ENCODE measurements around the gene ENGASE. TPM values are rescaled to one million over a fixed set of nuclear protein-coding genes. Genes with fewer than 3 reads are reported as not detected.

The ENGASE gene
- total and polyA plus RNA-seq, 3 donors from 2014 or later, result 20.3 to 48.5 (median 34.9) TPM

DNA sequence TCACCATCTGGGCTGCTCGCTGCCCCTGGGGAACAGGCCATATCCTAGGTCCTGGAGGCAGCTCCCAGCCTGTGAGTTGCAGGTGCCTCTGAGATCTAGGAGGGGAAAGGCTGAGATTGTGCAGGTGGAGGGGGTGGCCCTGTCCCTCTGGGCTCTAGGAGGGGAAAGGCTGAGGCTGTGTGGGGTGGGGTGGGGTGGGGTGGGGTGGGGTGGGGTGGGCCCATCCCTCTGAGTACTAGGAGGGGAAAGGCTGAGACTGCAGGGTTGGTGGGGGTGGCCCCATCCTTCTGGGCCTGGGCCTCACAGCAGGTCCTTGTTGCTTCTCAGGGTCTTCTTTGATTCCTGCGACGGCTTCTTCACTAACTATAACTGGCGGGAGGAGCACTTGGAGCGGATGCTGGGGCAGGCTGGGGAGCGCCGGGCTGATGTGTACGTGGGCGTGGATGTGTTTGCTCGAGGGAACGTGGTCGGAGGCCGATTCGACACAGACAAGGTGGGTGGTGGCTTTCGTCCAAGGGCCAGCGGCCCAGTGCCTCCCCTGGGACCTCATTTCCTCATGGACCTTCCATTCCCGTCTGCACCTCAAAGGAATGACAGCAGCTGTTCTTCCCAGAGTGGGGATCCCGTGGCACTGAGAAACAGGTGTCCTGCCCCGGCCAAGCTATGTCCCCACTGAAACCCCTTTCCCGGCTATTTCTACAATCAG is 7.1 kb downstream of the ENGASE start:
- no peaks in the 10 kb centered on the region for H3K9me3 ChIP-seq
- no peaks in the 10 kb centered on the region for H3K27me3 ChIP-seq
- no peak overlapping the region for H3K27ac ChIP-seq
- H3K4me1 ChIP-seq, result no peaks in the 10 kb centered on the region
- intact Hi-C loops (cut with DNase I; ENCODE audit: low total_unique reads), result no loop called here
- no peak for DNase-seq
- H3K36me3 ChIP-seq (ENCODE audit: low read depth, missing control alignments), result no peaks in the 10 kb centered on the region
- WGBS, 2 donors, result 66 to 71% methylated on average over 19 to 20 of the region's 20 CpGs
- TF ChIP-seq, protein P1, sequence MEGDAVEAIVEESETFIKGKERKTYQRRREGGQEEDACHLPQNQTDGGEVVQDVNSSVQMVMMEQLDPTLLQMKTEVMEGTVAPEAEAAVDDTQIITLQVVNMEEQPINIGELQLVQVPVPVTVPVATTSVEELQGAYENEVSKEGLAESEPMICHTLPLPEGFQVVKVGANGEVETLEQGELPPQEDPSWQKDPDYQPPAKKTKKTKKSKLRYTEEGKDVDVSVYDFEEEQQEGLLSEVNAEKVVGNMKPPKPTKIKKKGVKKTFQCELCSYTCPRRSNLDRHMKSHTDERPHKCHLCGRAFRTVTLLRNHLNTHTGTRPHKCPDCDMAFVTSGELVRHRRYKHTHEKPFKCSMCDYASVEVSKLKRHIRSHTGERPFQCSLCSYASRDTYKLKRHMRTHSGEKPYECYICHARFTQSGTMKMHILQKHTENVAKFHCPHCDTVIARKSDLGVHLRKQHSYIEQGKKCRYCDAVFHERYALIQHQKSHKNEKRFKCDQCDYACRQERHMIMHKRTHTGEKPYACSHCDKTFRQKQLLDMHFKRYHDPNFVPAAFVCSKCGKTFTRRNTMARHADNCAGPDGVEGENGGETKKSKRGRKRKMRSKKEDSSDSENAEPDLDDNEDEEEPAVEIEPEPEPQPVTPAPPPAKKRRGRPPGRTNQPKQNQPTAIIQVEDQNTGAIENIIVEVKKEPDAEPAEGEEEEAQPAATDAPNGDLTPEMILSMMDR (IDR thresholded peaks at IDR 0.05), result no peak
- TF ChIP-seq POLR2A (IDR thresholded peaks at IDR 0.05), result no peak
- H3K4me3 ChIP-seq, result no peak overlapping the region

DNA sequence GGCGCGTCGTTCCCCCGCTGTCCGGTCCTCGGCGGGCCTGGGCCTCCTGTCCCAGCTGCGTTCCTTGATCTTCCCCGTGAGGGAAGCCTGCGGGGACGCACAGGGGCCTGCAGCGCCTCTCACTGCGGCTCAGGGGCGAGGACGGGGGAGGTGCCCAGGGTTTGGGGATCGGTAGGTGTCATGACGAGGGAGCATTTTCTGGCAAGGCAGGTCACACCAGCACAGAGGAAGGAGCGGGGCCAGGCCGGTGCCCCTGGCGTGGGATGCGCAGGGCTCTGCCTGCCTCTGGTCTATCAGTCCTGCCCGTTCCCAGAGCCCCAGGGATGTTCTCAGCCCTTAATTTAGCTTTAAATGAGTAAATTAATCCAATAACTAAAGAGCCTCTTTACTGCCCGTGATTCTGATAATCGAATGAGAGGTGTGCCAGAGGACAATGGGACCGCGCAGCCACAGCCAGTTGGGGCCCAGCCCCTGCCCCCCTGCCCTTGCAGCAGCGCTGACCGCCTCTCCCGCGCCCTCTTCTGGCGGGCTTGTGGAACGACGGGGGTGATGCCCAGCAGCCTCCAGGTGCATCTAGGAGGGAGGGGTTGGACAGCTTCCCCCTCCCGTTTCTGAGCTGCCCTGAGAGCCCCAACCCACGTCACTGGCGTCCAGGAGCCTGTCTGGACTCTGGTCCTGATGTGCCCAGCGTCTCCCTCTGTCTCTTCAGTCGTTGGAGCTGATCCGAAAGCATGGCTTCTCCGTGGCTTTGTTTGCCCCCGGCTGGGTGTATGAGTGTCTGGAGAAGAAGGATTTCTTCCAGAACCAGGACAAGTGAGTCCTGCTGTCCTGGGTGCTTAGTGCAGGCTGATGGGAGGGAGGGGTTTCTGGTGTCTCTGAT is 7.9 kb downstream of the ENGASE start:
- intact Hi-C loops (cut with DNase I; ENCODE audit: low total_unique reads), result no loop called here
- no peaks in the 10 kb centered on the region for H3K36me3 ChIP-seq (ENCODE audit: low read depth, missing control alignments)
- H3K27ac ChIP-seq, result no peak overlapping the region
- H3K4me3 ChIP-seq, result no peak overlapping the region
- H3K27me3 ChIP-seq, result no peaks in the 10 kb centered on the region
- whole genome bisulfite sequencing, 2 donors, result 72 to 87% methylated on average over 33 to 41 of the region's 41 CpGs
- no peaks in the 10 kb centered on the region for H3K4me1 ChIP-seq
- H3K9me3 ChIP-seq, result no peaks in the 10 kb centered on the region
- peak; percentile 41 for DNase-seq
- TF ChIP-seq, protein P1 (IDR thresholded peaks at IDR 0.05), result peak; percentile 45 to 79 (median 54)
- no peak for TF ChIP-seq POLR2A (IDR thresholded peaks at IDR 0.05)

DNA sequence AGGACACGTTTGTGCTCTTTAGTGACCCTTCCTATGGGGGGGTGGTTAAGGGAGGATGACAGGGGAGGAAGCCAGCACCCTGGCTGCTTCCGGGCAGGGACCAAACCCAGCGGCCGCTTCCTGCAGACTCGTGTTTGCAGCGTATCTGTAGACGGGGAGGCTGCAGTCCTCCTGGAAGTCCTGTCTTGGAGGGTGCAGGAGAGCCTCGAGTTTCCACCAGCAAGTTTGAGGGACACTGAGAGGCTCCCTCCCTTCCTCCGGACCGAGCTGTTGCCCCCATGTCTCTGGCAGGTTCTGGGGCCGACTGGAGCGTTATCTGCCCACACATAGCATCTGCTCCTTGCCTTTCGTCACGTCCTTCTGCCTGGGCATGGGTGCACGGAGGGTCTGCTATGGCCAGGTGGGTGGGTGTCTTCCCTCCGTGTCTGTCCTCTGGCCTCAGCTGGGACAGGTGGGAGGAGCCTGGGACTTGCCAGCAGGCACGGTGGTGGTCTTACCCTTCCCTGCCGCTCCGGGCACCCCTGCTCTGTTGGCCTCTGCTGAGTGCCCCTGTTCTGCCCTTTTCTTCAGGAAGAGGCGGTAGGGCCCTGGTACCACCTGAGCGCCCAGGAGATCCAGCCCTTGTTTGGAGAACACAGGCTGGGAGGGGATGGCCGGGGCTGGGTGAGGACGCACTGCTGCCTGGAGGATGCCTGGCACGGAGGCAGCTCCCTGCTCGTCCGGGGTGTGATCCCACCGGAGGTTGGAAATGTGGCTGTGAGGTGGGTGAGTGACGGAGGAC is 8.8 kb downstream of the ENGASE start:
- 87 to 89% methylated on average over 21 to 28 of the region's 28 CpGs for WGBS, 2 donors
- intact Hi-C loops (cut with DNase I; ENCODE audit: low total_unique reads), result no loop called here
- H3K36me3 ChIP-seq (ENCODE audit: low read depth, missing control alignments), result no peaks in the 10 kb centered on the region
- TF ChIP-seq, protein P1 (IDR thresholded peaks at IDR 0.05), result no peak
- no peak for TF ChIP-seq POLR2A (IDR thresholded peaks at IDR 0.05)
- H3K4me1 ChIP-seq, result no peaks in the 10 kb centered on the region
- no peaks in the 10 kb centered on the region for H3K27me3 ChIP-seq
- DNase-seq, result no peak
- no peaks in the 10 kb centered on the region for H3K9me3 ChIP-seq
- no peak overlapping the region for H3K4me3 ChIP-seq
- H3K27ac ChIP-seq, result no peak overlapping the region

DNA sequence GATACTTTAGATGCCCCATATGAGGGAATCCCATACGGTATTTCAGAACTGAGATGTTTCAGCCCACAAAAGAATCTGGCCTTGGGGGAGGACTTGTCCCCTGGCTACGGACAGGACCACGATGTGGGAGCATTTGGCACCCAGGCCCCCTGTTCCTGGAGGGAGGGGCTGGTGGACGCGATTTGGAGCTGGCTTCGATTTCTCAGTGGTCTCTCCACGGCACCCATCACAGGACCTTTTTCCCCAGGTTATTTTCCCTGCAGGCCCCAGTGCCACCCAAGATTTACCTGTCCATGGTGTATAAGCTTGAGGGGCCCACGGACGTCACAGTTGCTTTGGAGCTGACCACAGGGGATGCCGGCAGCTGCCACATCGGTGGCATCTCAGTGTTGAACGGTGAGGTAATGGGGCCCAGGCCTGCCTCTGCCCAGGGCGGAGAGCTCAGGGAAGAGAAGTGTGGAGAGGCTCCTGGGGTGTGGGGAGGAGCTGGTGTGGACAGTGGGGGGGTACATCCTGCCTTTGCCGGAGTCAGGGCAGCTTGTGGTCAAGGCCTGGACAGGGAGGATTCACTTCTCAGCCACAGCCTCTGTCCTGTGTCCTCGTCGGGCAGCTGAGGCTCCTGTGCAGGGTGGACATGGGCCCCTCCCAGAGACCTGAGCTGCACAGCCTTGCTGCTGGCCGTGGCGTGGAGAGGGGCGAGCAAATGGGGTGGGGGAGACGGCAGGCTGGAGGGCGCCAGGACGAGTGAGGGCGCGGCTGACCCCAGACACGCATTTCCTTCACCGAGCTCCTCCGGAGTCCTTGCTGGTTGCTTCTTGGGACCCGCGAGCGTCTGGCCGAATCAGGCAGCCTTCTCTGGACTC is 9.9 kb downstream of the ENGASE start:
- no peak overlapping the region for H3K4me3 ChIP-seq
- no peak overlapping the region for H3K27ac ChIP-seq
- no peak for TF ChIP-seq POLR2A (IDR thresholded peaks at IDR 0.05)
- TF ChIP-seq, protein P1 (IDR thresholded peaks at IDR 0.05), result no peak
- DNase-seq, result no peak
- intact Hi-C loops (cut with DNase I; ENCODE audit: low total_unique reads), result loop anchor here (5.0 kb wide), 1 partner anchor 308 kb away; no protein-coding TSS in a partner anchor
- H3K4me1 ChIP-seq, result no peaks in the 10 kb centered on the region
- no peaks in the 10 kb centered on the region for H3K9me3 ChIP-seq
- no peaks in the 10 kb centered on the region for H3K36me3 ChIP-seq (ENCODE audit: low read depth, missing control alignments)
- H3K27me3 ChIP-seq, result no peaks in the 10 kb centered on the region
- 91% methylated on average over 21 to 31 of the region's 31 CpGs for WGBS, 2 donors

Data from testis (tissue), 3 donors.